ENCODE measurements around the gene TAC4.

Gene TAC4

GRCh38 chr17:49798738-49799137 lies 49.1 kb downstream of the TAC4 start:
- TF ChIP-seq ZFX (IDR thresholded peaks at IDR 0.05) (no peak), CTCF (conservative IDR thresholded peaks at IDR 0.05) (no peak)
- H3K27ac ChIP-seq: no peak overlapping the region

GRCh38 chr17:49798182-49798581 lies 49.7 kb downstream of the TAC4 start:
- H3K27ac ChIP-seq: no peak overlapping the region

GRCh38 chr17:49795372-49795771 lies 52.5 kb downstream of the TAC4 start:
- H3K27ac ChIP-seq: no peak overlapping the region
- no peak for TF ChIP-seq CTCF (conservative IDR thresholded peaks at IDR 0.05)
- TF ChIP-seq ZFX (IDR thresholded peaks at IDR 0.05): no peak

More at GRCh38 chr17:49798182-49798581, 49.7 kb downstream of the TAC4 start:
- no peak for TF ChIP-seq CTCF (conservative IDR thresholded peaks at IDR 0.05)
- no peak for TF ChIP-seq ZFX (IDR thresholded peaks at IDR 0.05)

DNA sequence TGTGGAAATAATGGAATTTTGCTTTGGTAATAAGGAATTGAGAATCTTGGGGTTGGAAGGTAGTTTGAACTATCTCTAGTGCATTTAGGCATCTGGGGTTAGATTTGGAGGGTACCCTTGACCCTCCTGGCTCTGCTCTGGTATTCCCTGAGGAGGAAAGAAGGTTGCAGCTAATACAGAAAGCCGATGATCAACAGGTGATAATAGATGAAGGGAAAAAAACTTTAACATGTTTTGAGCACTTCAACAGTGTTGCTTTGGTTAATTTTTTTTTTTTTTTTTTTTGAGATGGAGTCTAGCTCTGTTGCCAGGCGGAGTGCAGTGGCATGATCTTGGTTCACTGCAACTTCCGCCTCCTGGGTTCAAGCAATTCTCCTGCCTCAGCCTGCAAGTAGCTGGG lies 54.6 kb downstream of the TAC4 start:
- no peak overlapping the region for H3K27ac ChIP-seq
- no peak for TF ChIP-seq CTCF (conservative IDR thresholded peaks at IDR 0.05)
- no peak for TF ChIP-seq ZFX (IDR thresholded peaks at IDR 0.05)

GRCh38 chr17:49789243-49789578 lies 58.7 kb downstream of the TAC4 start:
- peak overlapping the region; percentile 99 for H3K27ac ChIP-seq
- TF ChIP-seq ZFX (IDR thresholded peaks at IDR 0.05) (no peak), CTCF (conservative IDR thresholded peaks at IDR 0.05) (no peak)

DNA sequence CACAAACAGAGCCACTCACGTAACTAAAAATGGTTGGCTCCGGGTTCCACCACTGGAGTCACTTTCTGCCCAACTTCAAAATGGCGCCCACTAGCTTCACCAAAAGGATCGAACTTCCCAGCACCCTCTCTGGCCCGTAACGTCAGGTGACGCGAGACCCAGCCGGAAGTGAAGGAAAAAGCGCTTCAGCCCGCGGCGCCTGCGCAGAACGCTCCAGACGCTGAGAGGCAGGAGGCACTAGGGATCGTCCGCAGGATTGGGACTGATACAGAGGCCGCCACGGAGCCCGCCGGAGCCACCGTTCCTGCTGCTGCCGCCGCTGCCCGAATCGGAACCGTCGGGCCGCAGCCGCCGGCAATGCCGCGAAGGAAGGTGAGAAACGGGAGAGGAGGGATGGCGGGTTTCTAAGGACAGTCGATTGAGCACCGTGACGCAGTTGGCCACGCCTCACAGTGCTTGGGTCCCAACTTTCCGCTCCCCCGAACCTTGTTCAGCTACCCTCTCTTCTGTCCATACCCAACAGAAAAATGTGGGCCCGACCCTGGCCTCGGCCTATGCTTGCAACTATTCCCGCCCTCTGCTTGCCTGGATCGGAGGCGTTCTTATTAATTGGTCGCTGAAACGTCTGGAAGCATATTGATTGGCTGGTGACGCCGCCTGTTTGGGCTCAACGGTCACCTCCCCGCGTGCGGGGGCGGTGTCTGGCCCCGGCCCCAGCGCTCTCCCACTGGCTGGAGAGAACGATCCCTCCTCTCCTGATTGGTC lies 59.2 kb downstream of the TAC4 start, which contains the start of gene KAT7:
KAT7 (plus strand) TSS at position 204 of the 765 bp plus-strand sequence; CDS start at position 358, 154 bp downstream.
- peak; percentile 82 for TF ChIP-seq ZFX (IDR thresholded peaks at IDR 0.05)
- TF ChIP-seq CTCF (conservative IDR thresholded peaks at IDR 0.05): no peak
- H3K27ac ChIP-seq: peak within 1 kb of the TSS; percentile 99

Measured in C4-2B (cell line).